Peyer's patch (tissue), 4 donors: ENCODE results near the gene SREK1. TPM values are rescaled to one million over a fixed set of nuclear protein-coding genes. Genes with fewer than 3 reads are reported as not detected.
"Not testable (repeated sequence)": the region's sequence is repeated elsewhere in the genome, so short reads cannot be mapped to it uniquely, and the experiment has no call there.

Experiments used
- DNase-seq, 3 donors: peaks; one replicate each; pipeline ENCODE4 v3.0.0-alpha.2; 2017 to 2019
- H3K27ac ChIP-seq, 4 donors: fragments of 200-600 bp; sonication (generic); one replicate each; pipeline ENCODE4 v1.5.1; 2016 to 2019
- H3K27me3 ChIP-seq, 2 donors: fragments of 200-600 bp; sonication (generic); one replicate each; pipeline ENCODE4 v1.5.1; 2019
- H3K36me3 ChIP-seq, 3 donors: fragments of 200-600 bp; sonication (generic); one replicate each; pipeline ENCODE4 v1.5.1; 2016 to 2019
- H3K4me1 ChIP-seq, 4 donors: fragments of 200-600 bp; sonication (generic); one replicate each; pipeline ENCODE4 v1.5.1; 2016 to 2019
- H3K4me3 ChIP-seq, 4 donors: fragments of 200-600 bp; sonication (generic); 1 replicate in 3 of 4; 2 replicates in 1 of 4; pipeline ENCODE4 v1.5.1; 2016 to 2019; ENCODE audit warnings: mild to moderate bottlenecking in 1 of 4
- H3K9me3 ChIP-seq, 4 donors: fragments of 200-600 bp; sonication (generic); one replicate each; pipeline ENCODE4 v1.5.1; 2016 to 2019; ENCODE audit warnings: mild to moderate bottlenecking in 1 of 4
- CTCF ChIP-seq, 6 experiments: fragments of 450-650 bp in 4 of 6; fragments of 200-600 bp in 2 of 6; sonication (generic) in 1 of 6; IDR thresholded peaks; one replicate each; pipeline ENCODE4 v1.5.1; 2017 to 2019; ENCODE audit warnings: antibody characterized with exemption in 6 of 6, mild to moderate bottlenecking in 3 of 6, moderate library complexity in 1 of 6
- POLR2A ChIP-seq, 2 donors: fragments of 450-650 bp; IDR thresholded peaks; one replicate each; pipeline ENCODE4 v1.5.1; 2017; ENCODE audit warnings: antibody characterized with exemption in 2 of 2, mild to moderate bottlenecking in 2 of 2, moderate library complexity in 2 of 2
- total RNA-seq, 4 donors: library from RNA; depleted of rRNA; stranded (reverse); fragments of >200 nt; gene quantifications; one replicate each; pipeline ENCODE4 v1.1.0, GENCODE V29; 2016

Gene SREK1
- total RNA-seq, 4 donors from 2014 or later: 99.8 to 282 (median 115) TPM

GRCh38 chr5:66207800-66208561 lies 63.9 kb downstream of the SREK1 start:
- H3K27ac ChIP-seq: no peak overlapping the region

GRCh38 chr5:66209350-66209749 lies 65.2 kb downstream of the SREK1 start:
- Histone ChIP-seq H3K4me3 (no peak overlapping the region), H3K9me3 (no peaks in the 10 kb centered on the region), H3K4me1 (no peaks in the 10 kb centered on the region), H3K27me3 (no peaks in the 10 kb centered on the region), H3K27ac (no peak overlapping the region), H3K36me3 (no peaks in the 10 kb centered on the region)
- no peak for DNase-seq
- TF ChIP-seq POLR2A (IDR thresholded peaks at IDR 0.05): no peak
- no peak for TF ChIP-seq CTCF (IDR thresholded peaks at IDR 0.05)

More at GRCh38 chr5:66207800-66208561, 63.9 kb downstream of the SREK1 start:
- no peak for TF ChIP-seq POLR2A (IDR thresholded peaks at IDR 0.05)
- TF ChIP-seq CTCF (IDR thresholded peaks at IDR 0.05): no peak
- Histone ChIP-seq H3K4me3 (no peak overlapping the region), H3K36me3 (no peaks in the 10 kb centered on the region), H3K9me3 (no peaks in the 10 kb centered on the region), H3K4me1 (no peaks in the 10 kb centered on the region), H3K27me3 (no peaks in the 10 kb centered on the region)
- DNase-seq: no peak

GRCh38 chr5:66209794-66210193 lies 65.7 kb downstream of the SREK1 start:
- H3K4me1 ChIP-seq: no peaks in the 10 kb centered on the region
- TF ChIP-seq POLR2A (IDR thresholded peaks at IDR 0.05) (no peak), CTCF (IDR thresholded peaks at IDR 0.05) (no peak)
- no peak overlapping the region for H3K4me3 ChIP-seq
- no peaks in the 10 kb centered on the region for H3K9me3 ChIP-seq
- H3K27ac ChIP-seq: no peak overlapping the region
- DNase-seq: no peak
- no peaks in the 10 kb centered on the region for H3K36me3 ChIP-seq
- H3K27me3 ChIP-seq: no peaks in the 10 kb centered on the region

GRCh38 chr5:66213533-66213932 lies 69.4 kb downstream of the SREK1 start:
- Histone ChIP-seq H3K4me1 (no peaks in the 10 kb centered on the region), H3K36me3 (no peaks in the 10 kb centered on the region), H3K27ac (no peak overlapping the region), H3K27me3 (no peaks in the 10 kb centered on the region), H3K9me3 (no peaks in the 10 kb centered on the region), H3K4me3 (no peak overlapping the region)
- TF ChIP-seq POLR2A (IDR thresholded peaks at IDR 0.05): no peak
- TF ChIP-seq CTCF (IDR thresholded peaks at IDR 0.05): no peak
- no peak for DNase-seq

GRCh38 chr5:66222455-66222854 lies 78.4 kb downstream of the SREK1 start:
- no peaks in the 10 kb centered on the region for H3K36me3 ChIP-seq
- H3K4me3 ChIP-seq: no peak overlapping the region
- no peaks in the 10 kb centered on the region for H3K27me3 ChIP-seq
- DNase-seq: no peak
- H3K9me3 ChIP-seq: no peaks in the 10 kb centered on the region
- H3K27ac ChIP-seq: no peak overlapping the region
- TF ChIP-seq CTCF (IDR thresholded peaks at IDR 0.05) (no peak), POLR2A (IDR thresholded peaks at IDR 0.05) (no peak)
- no peaks in the 10 kb centered on the region for H3K4me1 ChIP-seq

GRCh38 chr5:66222896-66223295 lies 78.8 kb downstream of the SREK1 start:
- not testable (repeated sequence) for H3K4me1 ChIP-seq, H3K9me3 ChIP-seq, DNase-seq, H3K36me3 ChIP-seq, H3K4me3 ChIP-seq, H3K27me3 ChIP-seq, H3K27ac ChIP-seq
